GM23338 (cell line): ENCODE results near the gene PRDM8. TPM values are rescaled to one million over a fixed set of nuclear protein-coding genes. Genes with fewer than 3 reads are reported as not detected.

Experiments used
- ATAC-seq: fragments of 200-7000 bp; cut with Tn5 transposase; 3 replicates; pipeline ENCODE4 v1.9.1; 2020
- DNase-seq: peaks from one replicate; pipeline ENCODE4 v3.0.0-alpha.2; 2015; ENCODE audit warnings: low spot score
- H2AFZ ChIP-seq: fragments of 200-600 bp; sonication (generic); 2 replicates; pipeline ENCODE4 v1.8.0; 2016; ENCODE audit warnings: antibody characterized with exemption, mild to moderate bottlenecking, moderate library complexity
- H3F3A ChIP-seq: fragments of 200-600 bp; sonication (generic); replicated peaks from 2 replicates; pipeline ENCODE4 v1.8.0; 2017; ENCODE audit warnings: antibody characterized with exemption, mixed run types, low read depth
- H3K27ac ChIP-seq: fragments of 200-600 bp; sonication (generic); 2 replicates; pipeline ENCODE4 v1.6.1; 2016; ENCODE audit warnings: low read depth
- H3K27me3 ChIP-seq: fragments of 200-600 bp; sonication (generic); 2 replicates; pipeline ENCODE4 v1.8.0; 2016; ENCODE audit warnings: mild to moderate bottlenecking, mixed run types, moderate library complexity; ENCODE audit not compliant: insufficient read depth
- H3K36me3 ChIP-seq: fragments of 200-600 bp; sonication (generic); 2 replicates; pipeline ENCODE4 v1.8.0; 2016; ENCODE audit warnings: mild to moderate bottlenecking; ENCODE audit not compliant: insufficient read depth
- H3K4me1 ChIP-seq: fragments of 200-600 bp; sonication (generic); 2 replicates; pipeline ENCODE4 v1.8.0; 2016; ENCODE audit warnings: mild to moderate bottlenecking, moderate library complexity; ENCODE audit not compliant: insufficient read depth
- H3K4me2 ChIP-seq: fragments of 200-600 bp; sonication (generic); 2 replicates; pipeline ENCODE4 v1.7.1; 2017; ENCODE audit warnings: mixed run types
- H3K4me3 ChIP-seq: fragments of 200-600 bp; sonication (generic); 2 replicates; pipeline ENCODE4 v1.6.1; 2016; ENCODE audit warnings: mixed run types
- H3K79me2 ChIP-seq: fragments of 200-600 bp; sonication (generic); replicated peaks from 2 replicates; pipeline ENCODE4 v1.8.0; 2017; ENCODE audit warnings: mild to moderate bottlenecking; ENCODE audit not compliant: insufficient read depth
- H3K9me2 ChIP-seq: fragments of 200-600 bp; sonication (generic); 2 replicates; pipeline ENCODE4 v1.8.0; 2017; ENCODE audit not compliant: insufficient read depth
- H4K20me1 ChIP-seq: fragments of 200-600 bp; sonication (generic); replicated peaks from 2 replicates; pipeline ENCODE4 v1.8.0; 2017; ENCODE audit warnings: mild to moderate bottlenecking; ENCODE audit not compliant: insufficient read depth
- H3K27ac Mint-ChIP-seq: 2 replicates; pipeline ENCODE4 v1.8.0; 2020; ENCODE audit warnings: inconsistent platforms, mild to moderate bottlenecking, moderate library complexity, mixed read lengths
- H3K27me3 Mint-ChIP-seq: 3 replicates; pipeline ENCODE4 v1.8.0; 2022; ENCODE audit warnings: low read depth, mild to moderate bottlenecking, moderate library complexity, mixed read lengths, inconsistent platforms; ENCODE audit not compliant: insufficient read depth, poor library complexity
- H3K36me3 Mint-ChIP-seq: 3 replicates; pipeline ENCODE4 v1.8.0; 2021; ENCODE audit warnings: low read depth, mild to moderate bottlenecking, inconsistent platforms, moderate library complexity, mixed read lengths
- H3K4me1 Mint-ChIP-seq: 3 replicates; pipeline ENCODE4 v1.8.0; 2020; ENCODE audit warnings: mild to moderate bottlenecking, inconsistent platforms, mixed read lengths
- H3K4me3 Mint-ChIP-seq: 3 replicates; pipeline ENCODE4 v1.8.0; 2021; ENCODE audit warnings: moderate library complexity, mild to moderate bottlenecking, inconsistent platforms, mixed read lengths
- H3K9me3 Mint-ChIP-seq: 3 replicates; pipeline ENCODE4 v1.8.0; 2020; ENCODE audit warnings: moderate library complexity, mild to moderate bottlenecking, inconsistent platforms, mixed read lengths
- CREB1 ChIP-seq: fragments of 250-450 bp; sonication (Bioruptor Pico); IDR thresholded peaks from 2 replicates; pipeline ENCODE4 v1.5.0; 2020; ENCODE audit warnings: low read depth, mild to moderate bottlenecking, moderate library complexity
- CTCF ChIP-seq, 2 experiments: fragments of 200-600 bp in 1 of 2; sonication (generic) in 1 of 2; conservative IDR thresholded peaks; 2 replicates each; pipeline versions ENCODE4 v1.5.1 to v1.6.1; 2016 to 2017; ENCODE audit warnings: antibody characterized with exemption in 2 of 2, low read depth in 2 of 2, mild to moderate bottlenecking in 2 of 2, moderate library complexity in 1 of 2
- EZH2 ChIP-seq: fragments of 200-600 bp; sonication (generic); IDR thresholded peaks from one replicate; pipeline ENCODE4 v1.8.0; 2017; ENCODE audit warnings: antibody characterized with exemption, mild to moderate bottlenecking, low read depth; ENCODE audit not compliant: unreplicated experiment
- EZH2phosphoT487 ChIP-seq: fragments of 200-600 bp; sonication (generic); IDR thresholded peaks from one replicate; pipeline ENCODE4 v1.8.1; 2018; ENCODE audit warnings: antibody characterized with exemption; ENCODE audit not compliant: unreplicated experiment
- JUNB ChIP-seq: IDR thresholded peaks from one replicate; pipeline ENCODE4 v1.6.1; 2016; ENCODE audit warnings: antibody characterized with exemption; ENCODE audit not compliant: unreplicated experiment
- NANOG ChIP-seq: IDR thresholded peaks from 2 replicates; pipeline ENCODE4 v1.6.1; 2016; ENCODE audit warnings: antibody characterized with exemption, borderline replicate concordance
- POLR2AphosphoS5 ChIP-seq: IDR thresholded peaks from 2 replicates; pipeline ENCODE4 v1.6.1; 2016; ENCODE audit warnings: antibody characterized with exemption, low read depth
- STAT1 ChIP-seq: IDR thresholded peaks from one replicate; pipeline ENCODE4 v1.6.1; 2016; ENCODE audit warnings: antibody characterized with exemption; ENCODE audit not compliant: unreplicated experiment
- ZNF114 ChIP-seq: fragments of 250-450 bp; sonication (Bioruptor Pico); IDR thresholded peaks from 2 replicates; pipeline ENCODE4 v1.5.0; 2020; ENCODE audit warnings: mild to moderate bottlenecking, moderate library complexity
- ZNF331 ChIP-seq: fragments of 250-450 bp; sonication (Bioruptor Pico); IDR thresholded peaks from 2 replicates; pipeline ENCODE4 v1.5.0; 2020; ENCODE audit warnings: low read depth, mild to moderate bottlenecking, moderate library complexity
- polyA plus RNA-seq: library from polyadenylated mRNA; unstranded; fragments of >200 nt; fragmentation: Nextera tagmentation; extraction: Ambion mirVana; gene quantifications from 2 replicates; pipeline ENCODE4 v1.2.1, GENCODE V29; 2016
- total RNA-seq: library from RNA; depleted of rRNA; stranded (reverse); fragments of >200 nt; shearing (Covaris generic); gene quantifications from 2 replicates; pipeline ENCODE4 v1.2.3, GENCODE V29; 2014
- TF ChIP-seq, protein P1 (sequence below): IDR thresholded peaks from one replicate; pipeline ENCODE4 v1.6.1; 2018; ENCODE audit warnings: antibody characterized with exemption; ENCODE audit not compliant: unreplicated experiment
- TF ChIP-seq, protein P2 (sequence below): IDR thresholded peaks from 2 replicates; pipeline ENCODE4 v1.6.1; 2016; ENCODE audit warnings: antibody characterized with exemption

Gene PRDM8
- total and polyA plus RNA-seq, 2 experiments from 2014 or later: 0.16 TPM; not detected in 1

GRCh38 chr4:80231180-80231579, 33.9 kb downstream of the PRDM8 start:
- no peaks in the 10 kb centered on the region for H3K36me3 ChIP-seq
- no peak overlapping the region for H3K4me2 ChIP-seq
- Mint-ChIP-seq H3K9me3 (no peaks in the 10 kb centered on the region), H3K36me3 (no peaks in the 10 kb centered on the region), H3K27me3 (no peaks in the 10 kb centered on the region), H3K4me3 (no peak overlapping the region), H3K4me1 (no peaks in the 10 kb centered on the region; the same call in 2 of the 3 replicates), H3K27ac (no peak overlapping the region)
- no peak overlapping the region for H2AFZ ChIP-seq
- TF ChIP-seq NANOG (no peak), EZH2phosphoT487 (no peak), JUNB (no peak), CTCF (conservative IDR thresholded peaks at IDR 0.05; ENCODE audit: low read depth in 2 of 2) (no peak), POLR2AphosphoS5 (no peak), STAT1 (no peak)
- H3K27me3 ChIP-seq: no peaks in the 10 kb centered on the region
- H3K9me2 ChIP-seq: no peaks in the 10 kb centered on the region
- H3K4me3 ChIP-seq: no peak overlapping the region
- no peaks in the 10 kb centered on the region for H3K4me1 ChIP-seq
- no peaks in the 10 kb centered on the region for H4K20me1 ChIP-seq
- no peaks in the 10 kb centered on the region for H3F3A ChIP-seq
- H3K79me2 ChIP-seq: no peaks in the 10 kb centered on the region
- DNase-seq (no peak), ATAC-seq (no peak)
- no peak overlapping the region for H3K27ac ChIP-seq

- ATAC-seq: no peak
- no peaks in the 10 kb centered on the region for H3F3A ChIP-seq
- Mint-ChIP-seq H3K27ac (no peak overlapping the region), H3K36me3 (no peaks in the 10 kb centered on the region), H3K4me1 (no peaks in the 10 kb centered on the region; the same call in 2 of the 3 replicates), H3K4me3 (no peak overlapping the region), H3K27me3 (no peaks in the 10 kb centered on the region), H3K9me3 (no peaks in the 10 kb centered on the region)
- H3K4me3 ChIP-seq: no peak overlapping the region
- H3K9me2 ChIP-seq: no peaks in the 10 kb centered on the region
- H2AFZ ChIP-seq: no peak overlapping the region
- H3K4me1 ChIP-seq: no peaks in the 10 kb centered on the region
- H4K20me1 ChIP-seq: no peaks in the 10 kb centered on the region
- no peaks in the 10 kb centered on the region for H3K79me2 ChIP-seq
- no peaks in the 10 kb centered on the region for H3K27me3 ChIP-seq
- no peak for DNase-seq
- no peaks in the 10 kb centered on the region for H3K36me3 ChIP-seq
- no peak overlapping the region for H3K4me2 ChIP-seq
- H3K27ac ChIP-seq: no peak overlapping the region
- TF ChIP-seq, protein P1, sequence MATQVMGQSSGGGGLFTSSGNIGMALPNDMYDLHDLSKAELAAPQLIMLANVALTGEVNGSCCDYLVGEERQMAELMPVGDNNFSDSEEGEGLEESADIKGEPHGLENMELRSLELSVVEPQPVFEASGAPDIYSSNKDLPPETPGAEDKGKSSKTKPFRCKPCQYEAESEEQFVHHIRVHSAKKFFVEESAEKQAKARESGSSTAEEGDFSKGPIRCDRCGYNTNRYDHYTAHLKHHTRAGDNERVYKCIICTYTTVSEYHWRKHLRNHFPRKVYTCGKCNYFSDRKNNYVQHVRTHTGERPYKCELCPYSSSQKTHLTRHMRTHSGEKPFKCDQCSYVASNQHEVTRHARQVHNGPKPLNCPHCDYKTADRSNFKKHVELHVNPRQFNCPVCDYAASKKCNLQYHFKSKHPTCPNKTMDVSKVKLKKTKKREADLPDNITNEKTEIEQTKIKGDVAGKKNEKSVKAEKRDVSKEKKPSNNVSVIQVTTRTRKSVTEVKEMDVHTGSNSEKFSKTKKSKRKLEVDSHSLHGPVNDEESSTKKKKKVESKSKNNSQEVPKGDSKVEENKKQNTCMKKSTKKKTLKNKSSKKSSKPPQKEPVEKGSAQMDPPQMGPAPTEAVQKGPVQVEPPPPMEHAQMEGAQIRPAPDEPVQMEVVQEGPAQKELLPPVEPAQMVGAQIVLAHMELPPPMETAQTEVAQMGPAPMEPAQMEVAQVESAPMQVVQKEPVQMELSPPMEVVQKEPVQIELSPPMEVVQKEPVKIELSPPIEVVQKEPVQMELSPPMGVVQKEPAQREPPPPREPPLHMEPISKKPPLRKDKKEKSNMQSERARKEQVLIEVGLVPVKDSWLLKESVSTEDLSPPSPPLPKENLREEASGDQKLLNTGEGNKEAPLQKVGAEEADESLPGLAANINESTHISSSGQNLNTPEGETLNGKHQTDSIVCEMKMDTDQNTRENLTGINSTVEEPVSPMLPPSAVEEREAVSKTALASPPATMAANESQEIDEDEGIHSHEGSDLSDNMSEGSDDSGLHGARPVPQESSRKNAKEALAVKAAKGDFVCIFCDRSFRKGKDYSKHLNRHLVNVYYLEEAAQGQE: no peak
- TF ChIP-seq CREB1 (CRISPR knock-in tag) (no peak), POLR2AphosphoS5 (no peak), EZH2phosphoT487 (no peak), NANOG (no peak), ZNF114 (CRISPR knock-in tag) (no peak), ZNF331 (no peak), CTCF (conservative IDR thresholded peaks at IDR 0.05; ENCODE audit: low read depth in 2 of 2) (no peak), JUNB (no peak), EZH2 (no peak), STAT1 (no peak)
- TF ChIP-seq, protein P2, sequence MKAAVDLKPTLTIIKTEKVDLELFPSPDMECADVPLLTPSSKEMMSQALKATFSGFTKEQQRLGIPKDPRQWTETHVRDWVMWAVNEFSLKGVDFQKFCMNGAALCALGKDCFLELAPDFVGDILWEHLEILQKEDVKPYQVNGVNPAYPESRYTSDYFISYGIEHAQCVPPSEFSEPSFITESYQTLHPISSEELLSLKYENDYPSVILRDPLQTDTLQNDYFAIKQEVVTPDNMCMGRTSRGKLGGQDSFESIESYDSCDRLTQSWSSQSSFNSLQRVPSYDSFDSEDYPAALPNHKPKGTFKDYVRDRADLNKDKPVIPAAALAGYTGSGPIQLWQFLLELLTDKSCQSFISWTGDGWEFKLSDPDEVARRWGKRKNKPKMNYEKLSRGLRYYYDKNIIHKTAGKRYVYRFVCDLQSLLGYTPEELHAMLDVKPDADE: no peak
Observed at GRCh38 chr4:80232707-80233370, 35.5 kb downstream of the PRDM8 start.
